HG02852 (cell line): Measurements from ENCODE around the gene HCN2.

Source experiments
- ATAC-seq: cut with Tn5 transposase; IDR thresholded peaks from one replicate; pipeline ENCODE4 v1.9.1; 2021; ENCODE audit warnings: mild to moderate bottlenecking, moderate library complexity; ENCODE audit not compliant: unreplicated experiment

Gene HCN2

GRCh38 chr19:651114-651818 is 61.6 kb downstream of the HCN2 start:
- ATAC-seq: no peak

DNA sequence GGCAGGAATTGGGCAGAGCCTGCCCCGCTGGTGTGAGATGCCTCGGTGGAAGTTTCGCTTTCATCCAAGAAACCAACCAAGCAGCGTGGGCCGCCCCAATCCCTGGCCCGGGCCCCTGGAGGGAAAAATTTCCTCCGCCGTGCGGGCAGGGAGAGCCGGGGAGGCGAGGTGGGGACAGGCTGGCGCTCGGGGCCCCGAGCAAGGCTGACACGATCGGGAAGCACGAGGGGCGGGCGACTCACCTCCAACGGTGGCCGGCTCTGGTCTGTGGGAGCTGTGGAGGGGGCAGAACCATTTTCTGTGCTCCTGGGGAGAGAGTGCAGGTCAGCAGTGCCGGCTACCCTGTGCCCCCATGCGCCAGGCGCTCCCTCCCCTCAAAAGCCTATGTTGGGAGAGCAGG is 62.3 kb downstream of the HCN2 start:
- ATAC-seq: no peak

- ATAC-seq: no peak
Observed at GRCh38 chr19:652467-653389, 63.0 kb downstream of the HCN2 start.

- ATAC-seq: no peak
Observed at GRCh38 chr19:653425-653824, 63.7 kb downstream of the HCN2 start.

- ATAC-seq: no peak
Observed at GRCh38 chr19:655691-656090, 66.0 kb downstream of the HCN2 start.

DNA sequence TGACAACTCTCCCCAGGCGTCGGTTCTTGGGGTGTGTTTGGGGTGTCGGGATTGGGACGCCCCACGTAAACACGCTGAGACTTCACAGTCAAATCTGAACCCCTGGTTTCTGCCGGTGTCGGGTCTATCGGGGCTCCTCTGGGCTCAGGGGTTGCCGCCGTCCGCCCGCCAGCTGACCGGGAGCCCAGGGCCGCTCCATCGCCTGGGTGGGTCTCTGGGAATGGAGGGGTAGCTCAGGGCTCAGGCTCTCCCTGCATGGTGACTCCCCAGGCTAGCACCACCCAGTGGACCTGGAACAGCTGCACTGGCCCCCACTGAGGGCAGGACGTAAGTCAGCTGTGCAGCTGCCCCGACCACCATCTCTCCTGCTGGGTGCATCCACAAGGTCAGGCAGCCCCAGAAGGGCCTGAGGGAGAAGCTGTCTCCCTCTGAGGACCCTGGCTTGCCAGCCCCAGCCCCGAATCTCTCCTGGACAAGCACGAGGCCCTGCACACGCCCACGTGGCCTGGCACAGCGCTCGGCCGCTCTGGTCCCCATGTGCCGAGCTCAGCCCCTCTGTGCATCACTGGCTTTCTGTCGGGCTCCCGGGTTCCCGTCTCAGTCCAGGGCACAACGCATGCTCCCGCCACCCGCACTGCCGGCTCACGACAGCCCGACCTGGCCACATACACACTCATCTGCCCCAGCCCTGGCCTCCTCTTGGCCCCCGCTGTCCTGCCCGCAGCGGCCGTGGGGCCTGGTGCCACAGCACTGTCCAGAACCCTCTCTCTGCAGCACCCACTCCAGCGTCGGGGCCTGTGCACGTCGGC is 67.3 kb downstream of the HCN2 start:
- ATAC-seq: no peak

DNA sequence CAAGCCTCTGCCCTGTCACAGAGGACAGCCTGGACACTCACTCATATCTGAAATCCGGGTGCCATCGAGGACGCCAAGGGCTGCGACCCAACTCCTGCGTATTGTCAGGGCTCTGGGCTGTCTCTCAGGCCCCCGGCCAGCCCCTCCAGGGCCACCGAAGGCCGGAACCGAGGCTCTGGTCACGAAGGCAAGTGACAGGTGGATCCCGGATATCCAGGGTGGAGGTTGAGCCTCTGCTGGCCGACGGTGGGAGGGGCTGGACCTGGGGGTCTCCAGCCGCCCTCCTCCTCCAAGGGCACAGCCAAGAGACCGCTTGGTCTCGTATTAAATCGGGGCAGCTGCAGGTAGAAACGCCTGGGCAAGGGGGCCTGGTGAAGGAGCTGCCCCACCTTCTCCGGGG is 67.9 kb downstream of the HCN2 start:
- ATAC-seq: no peak

GRCh38 chr19:658059-658839 is 68.6 kb downstream of the HCN2 start:
- ATAC-seq: no peak

GRCh38 chr19:658916-659839 is 69.5 kb downstream of the HCN2 start:
- no peak for ATAC-seq

- no peak for ATAC-seq
Observed at GRCh38 chr19:660793-661426, 71.2 kb downstream of the HCN2 start.

- ATAC-seq: no peak
Observed at GRCh38 chr19:661427-662196, 71.9 kb downstream of the HCN2 start.

GRCh38 chr19:662207-662961 is 72.7 kb downstream of the HCN2 start:
- peak; percentile 8 for ATAC-seq

DNA sequence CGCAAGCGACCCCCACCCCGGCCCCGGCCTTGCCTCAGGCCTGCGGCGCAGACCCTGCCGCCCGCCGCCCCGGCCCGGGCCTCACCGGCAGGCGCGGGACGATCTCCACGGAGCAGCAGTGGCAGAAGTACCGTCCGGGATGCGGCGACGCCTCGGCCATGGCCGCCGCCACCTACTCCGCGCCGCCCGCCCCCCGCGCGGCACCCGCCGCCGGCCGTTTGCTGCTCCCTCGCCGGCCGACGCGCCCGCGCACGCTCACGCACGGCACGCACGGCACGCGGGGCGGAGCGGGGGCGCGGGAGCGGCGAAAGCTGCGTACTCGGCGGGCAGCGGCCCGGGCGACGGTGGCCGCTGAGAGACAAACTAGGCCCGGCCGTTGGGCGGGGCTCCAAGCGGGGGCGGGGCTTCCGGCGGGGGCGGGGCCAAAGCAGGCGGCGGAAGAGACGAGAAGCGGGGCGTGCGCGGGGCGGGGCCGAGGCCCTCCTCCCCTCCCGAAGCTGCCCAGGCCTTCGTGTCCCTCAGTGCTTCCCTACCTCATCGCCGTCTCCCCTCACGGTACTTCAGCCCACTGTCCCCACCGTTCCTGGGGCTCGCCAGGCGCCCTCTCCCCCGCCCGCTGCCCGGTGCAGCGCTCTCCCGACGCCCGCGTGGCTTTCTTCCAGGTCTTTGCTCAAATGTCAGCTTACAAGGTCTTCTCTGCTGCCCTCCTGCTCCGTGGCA is 73.4 kb downstream of the HCN2 start, which contains the start of gene RNF126:
TSS of gene RNF126 (minus strand) at position 253 of the 720 bp plus-strand sequence. CDS start at position 160, 93 bp downstream.
- ATAC-seq: peak; percentile 41

DNA sequence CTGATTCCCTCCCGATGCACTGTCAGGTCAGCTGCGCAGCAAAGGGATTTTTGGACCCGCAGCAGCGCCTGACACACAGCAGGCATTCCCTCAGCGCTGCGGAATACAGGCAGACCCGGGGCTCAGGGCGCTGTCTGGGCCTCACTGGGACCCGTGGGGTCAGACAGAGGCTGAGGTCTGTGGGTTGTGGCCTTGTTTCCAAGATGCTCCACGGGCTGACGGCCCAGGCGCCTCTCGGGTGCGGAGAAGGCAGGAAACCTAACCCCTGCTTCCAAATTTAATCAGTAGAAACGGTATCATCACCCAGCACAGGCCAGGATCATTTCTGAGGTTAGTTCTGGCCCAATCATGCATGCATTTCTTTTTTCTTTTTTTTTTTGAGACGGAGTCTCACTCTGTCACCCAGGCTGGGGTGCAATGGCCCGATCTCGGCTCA is 74.0 kb downstream of the HCN2 start:
- ATAC-seq: no peak

DNA sequence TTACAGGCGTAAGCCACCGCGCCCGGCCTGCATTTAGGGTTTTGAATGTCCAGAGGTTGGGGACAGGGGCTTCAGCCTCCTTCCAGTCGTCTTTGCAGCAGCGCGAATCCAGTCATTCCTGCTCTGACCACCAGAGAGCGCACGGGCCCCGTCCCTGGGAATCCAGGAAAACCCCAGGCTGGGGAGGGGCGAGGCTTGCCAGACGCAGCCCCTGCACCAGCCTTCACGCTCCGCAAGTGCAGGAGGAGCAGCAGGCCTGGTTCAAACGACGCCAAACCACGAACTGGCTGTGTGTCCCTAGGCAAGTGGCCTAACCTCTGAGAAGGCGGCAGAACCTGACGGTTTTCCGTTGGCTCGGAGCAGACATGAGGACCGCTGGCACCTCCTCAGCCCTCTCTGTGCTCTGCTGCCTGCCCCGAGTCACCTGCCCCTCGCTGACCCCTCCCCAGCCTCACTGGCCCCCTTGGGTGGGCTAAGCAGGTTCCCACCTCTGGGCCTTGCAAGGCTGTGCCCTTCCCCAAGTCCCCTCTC is 75.3 kb downstream of the HCN2 start:
- no peak for ATAC-seq
